ENCODE data around the gene EEF1AKMT3. TPM values are rescaled to one million over a fixed set of nuclear protein-coding genes. Genes with fewer than 3 reads are reported as not detected.
"Not testable (repeated sequence)": the region's sequence is repeated elsewhere in the genome, so short reads cannot be mapped to it uniquely, and the experiment has no call there.

The EEF1AKMT3 gene
- total and polyA plus RNA-seq, 7 donors: 0.62 to 2.0 (median 1.3) TPM

GRCh38 chr12:57771873-57772428 is 463 bp upstream of the EEF1AKMT3 start, which contains the start of gene METTL1:
Gene METTL1, minus strand, starts transcription at chr12:57772105. Its CDS starts 22 bp downstream, at chr12:57772083.
- no peaks in the 10 kb centered on the region for H3K9me3 ChIP-seq
- DNase-seq (peak; percentile 95 to 97), ATAC-seq (peak; percentile 96 to 97 (median 96))
- H3K4me3 ChIP-seq: peak within 1 kb of the TSS; percentile 89
- intact Hi-C loops (cut with DNase I): no loop called here
- peaks cover 6% of the 10 kb centered on the region for H3K4me1 ChIP-seq
- no peak for TF ChIP-seq CTCF (IDR thresholded peaks at IDR 0.05)
- H3K27ac ChIP-seq: peak within 1 kb of the TSS; percentile 92
- H3K36me3 ChIP-seq (ENCODE audit: insufficient read depth in 1 of 2, low read depth in 1 of 2): peaks cover 7 to 45% of the 10 kb centered on the region in 2 donors
- WGBS, 3 donors: 0% methylated on average over 28 of the region's 28 CpGs
- peaks cover 0 to 1% (median 0%) of the 10 kb centered on the region in 3 donors for H3K27me3 ChIP-seq (ENCODE audit: insufficient read depth in 3 of 3, low read length in 2 of 3)

GRCh38 chr12:57774634-57775033 is 2.2 kb downstream of the EEF1AKMT3 start:
- H3K4me1 ChIP-seq; H3K27me3 ChIP-seq (ENCODE audit: insufficient read depth in 3 of 3, low read length in 2 of 3); DNase-seq; intact Hi-C loops (cut with DNase I); H3K27ac ChIP-seq; H3K9me3 ChIP-seq; H3K4me3 ChIP-seq; ATAC-seq: not testable (repeated sequence)
- peaks cover 4 to 25% of the 10 kb centered on the region in 2 donors for H3K36me3 ChIP-seq (ENCODE audit: insufficient read depth in 1 of 2, low read depth in 1 of 2)
- 89 to 91% (median 91%) methylated on average over 11 of the region's 11 CpGs for WGBS, 3 donors

GRCh38 chr12:57775044-57775443 is 2.6 kb downstream of the EEF1AKMT3 start:
- Histone ChIP-seq H3K4me3 (no peak overlapping the region), H3K27me3 (ENCODE audit: insufficient read depth in 3 of 3, low read length in 2 of 3) (no peaks in the 10 kb centered on the region), H3K36me3 (ENCODE audit: insufficient read depth in 1 of 2, low read depth in 1 of 2) (peaks cover 0 to 23% of the 10 kb centered on the region in 2 donors), H3K27ac (no peak overlapping the region), H3K4me1 (peaks cover 6% of the 10 kb centered on the region), H3K9me3 (no peaks in the 10 kb centered on the region)
- 69 to 87% (median 79%) methylated on average over 3 of the region's 3 CpGs for WGBS, 3 donors
- intact Hi-C loops (cut with DNase I): no loop called here
- no peak for ATAC-seq
- DNase-seq: no peak
- TF ChIP-seq CTCF (IDR thresholded peaks at IDR 0.05): no peak

GRCh38 chr12:57775563-57776246 is 3.3 kb downstream of the EEF1AKMT3 start:
- intact Hi-C loops (cut with DNase I): no loop called here
- WGBS, 3 donors: 74 to 86% (median 81%) methylated on average over 4 of the region's 4 CpGs
- Histone ChIP-seq H3K27me3 (ENCODE audit: insufficient read depth in 3 of 3, low read length in 2 of 3) (no peaks in the 10 kb centered on the region), H3K27ac (no peak overlapping the region), H3K9me3 (no peaks in the 10 kb centered on the region), H3K36me3 (ENCODE audit: insufficient read depth in 1 of 2, low read depth in 1 of 2) (peaks cover 0 to 21% of the 10 kb centered on the region in 2 donors), H3K4me1 (peaks cover 6% of the 10 kb centered on the region), H3K4me3 (no peak overlapping the region)
- ATAC-seq (no peak), DNase-seq (no peak)
- no peak for TF ChIP-seq CTCF (IDR thresholded peaks at IDR 0.05)

- Histone ChIP-seq H3K27ac (no peak overlapping the region), H3K4me1 (peaks cover 2% of the 10 kb centered on the region), H3K27me3 (ENCODE audit: insufficient read depth in 3 of 3, low read length in 2 of 3) (no peaks in the 10 kb centered on the region), H3K9me3 (no peaks in the 10 kb centered on the region), H3K4me3 (no peak overlapping the region), H3K36me3 (ENCODE audit: insufficient read depth in 1 of 2, low read depth in 1 of 2) (peaks cover 0 to 22% of the 10 kb centered on the region in 2 donors)
- no peak for DNase-seq
- no peak for ATAC-seq
- intact Hi-C loops (cut with DNase I): no loop called here
- WGBS, 3 donors: 83 to 92% (median 90%) methylated on average over 2 of the region's 2 CpGs
- TF ChIP-seq CTCF (IDR thresholded peaks at IDR 0.05): no peak
Measured at GRCh38 chr12:57776247-57776587, 3.8 kb downstream of the EEF1AKMT3 start.
